ENCODE measurements around the gene SRSF8. TPM values are rescaled to one million over a fixed set of nuclear protein-coding genes. Genes with fewer than 3 reads are reported as not detected.

Gene SRSF8
- total and polyA plus RNA-seq, 9 of the 15 experiments (the other 6 are each of a cell fraction or from before 2014, with no cell fraction given) = 18.0 to 53.4 (median 27.9) TPM

- peak; percentile 83 for TF ChIP-seq CTCFL (IDR thresholded peaks at IDR 0.05; ENCODE audit: borderline replicate concordance, insufficient read depth, low read depth, low read length, poor library complexity, severe bottlenecking)
- peak; percentile 48 for TF ChIP-seq POLR2H (tag; IDR thresholded peaks at IDR 0.05; ENCODE audit: low read depth)
- TF ChIP-seq OTX1 (CRISPR knock-in tag; IDR thresholded peaks at IDR 0.05) = no peak
- peak; percentile 89 for TF ChIP-seq MGA (IDR thresholded peaks at IDR 0.05)
- TF ChIP-seq GATAD2A (IDR thresholded peaks at IDR 0.05) = peak; percentile 76; the same call in 1 of the 2 replicates
- no peak for TF ChIP-seq POU5F1 (IDR thresholded peaks at IDR 0.05; ENCODE audit: borderline replicate concordance, low read depth, low read length, partially characterized antibody)
- TF ChIP-seq ZNF740 (CRISPR knock-in tag; IDR thresholded peaks at IDR 0.05) = no peak
- no peak for TF ChIP-seq ZNF740 (tag; IDR thresholded peaks at IDR 0.05)
- no peak for TF ChIP-seq HNRNPH1 (optimal IDR thresholded peaks at IDR 0.05; ENCODE audit: low read depth, low read length)
Observed at GRCh38 chr11:95067039-95067840, 521 bp downstream of the SRSF8 start (continued).
